HG03097 (cell line): ENCODE measurements around the gene NTRK3.

ENCODE experiments used
- ATAC-seq: cut with Tn5 transposase; IDR thresholded peaks from one replicate; pipeline ENCODE4 v1.9.1; 2021; ENCODE audit not compliant: unreplicated experiment, low FRiP score

The NTRK3 gene

DNA sequence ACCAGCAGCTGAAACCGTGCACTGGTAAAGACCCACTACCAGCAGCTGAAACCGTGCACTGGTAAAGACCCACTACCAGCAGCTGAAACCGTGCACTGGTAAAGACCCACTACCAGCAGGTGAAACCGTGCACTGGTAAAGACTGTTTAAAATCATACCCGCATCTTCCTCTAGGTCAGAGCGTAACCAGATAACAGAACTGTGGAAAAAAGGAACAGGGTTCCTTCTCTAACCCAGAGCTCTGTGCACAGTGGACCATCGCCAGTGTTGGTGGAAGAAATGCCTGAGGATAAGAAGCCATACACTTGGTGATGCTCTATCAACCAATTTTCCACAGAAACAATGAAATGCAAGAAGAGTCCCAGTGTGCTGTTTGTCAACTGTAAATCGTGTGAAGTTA, 243.4 kb downstream of the NTRK3 start:
- no peak for ATAC-seq

DNA sequence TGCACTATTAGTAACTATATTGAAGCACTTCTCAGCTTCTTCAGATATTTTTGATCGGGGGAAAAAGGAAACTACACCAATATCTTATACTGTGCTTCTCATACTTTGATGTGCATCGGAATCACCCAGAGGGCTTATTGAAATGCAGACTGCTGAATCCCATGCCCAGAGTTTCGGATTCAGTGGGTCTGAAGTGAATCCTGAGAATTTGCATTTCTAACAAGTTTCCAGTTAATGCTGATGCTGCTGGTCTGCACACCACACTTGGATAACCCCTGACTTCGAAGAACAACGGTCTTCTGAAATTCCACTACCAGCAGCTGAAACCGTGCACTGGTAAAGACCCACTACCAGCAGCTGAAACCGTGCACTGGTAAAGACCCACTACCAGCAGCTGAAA, 243.9 kb downstream of the NTRK3 start:
- ATAC-seq, result no peak

DNA sequence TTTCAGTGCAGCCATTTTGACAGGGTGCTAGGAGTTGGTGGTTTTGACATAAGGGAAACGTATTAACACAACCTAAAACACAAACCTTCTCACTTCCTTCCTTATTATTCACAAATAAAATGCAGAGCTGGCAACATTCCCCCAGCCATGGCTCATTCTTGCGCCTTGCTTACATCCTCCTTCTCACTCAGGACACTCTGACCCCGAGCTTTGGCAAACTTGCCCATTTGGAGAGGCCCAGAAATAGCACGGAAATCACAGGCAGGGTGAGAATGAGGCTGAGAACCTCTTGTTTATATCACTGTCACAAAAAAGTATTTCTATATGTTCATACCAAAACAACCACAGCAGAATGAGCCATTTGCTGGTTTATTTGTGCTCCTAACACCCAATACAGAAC, 244.3 kb downstream of the NTRK3 start:
- no peak for ATAC-seq

DNA sequence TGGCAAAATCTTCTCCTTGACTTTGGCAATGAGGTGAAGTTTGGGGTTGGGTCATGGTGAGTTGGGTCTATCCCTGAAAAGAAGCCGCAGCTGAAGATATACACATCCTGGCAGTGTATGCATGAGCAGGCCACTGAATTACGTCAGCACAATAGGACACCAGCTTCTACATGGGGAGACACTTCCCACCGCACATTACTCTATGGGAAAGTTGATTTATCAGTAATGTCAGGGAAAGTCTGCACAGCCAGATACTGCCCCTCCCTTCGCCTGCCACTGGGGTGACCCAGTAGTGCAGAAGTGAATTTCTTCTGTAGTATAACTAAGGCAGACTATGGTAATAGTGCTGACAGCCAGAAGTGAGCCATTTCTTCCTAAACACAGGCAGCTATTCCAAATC, 245.0 kb downstream of the NTRK3 start:
- no peak for ATAC-seq

DNA sequence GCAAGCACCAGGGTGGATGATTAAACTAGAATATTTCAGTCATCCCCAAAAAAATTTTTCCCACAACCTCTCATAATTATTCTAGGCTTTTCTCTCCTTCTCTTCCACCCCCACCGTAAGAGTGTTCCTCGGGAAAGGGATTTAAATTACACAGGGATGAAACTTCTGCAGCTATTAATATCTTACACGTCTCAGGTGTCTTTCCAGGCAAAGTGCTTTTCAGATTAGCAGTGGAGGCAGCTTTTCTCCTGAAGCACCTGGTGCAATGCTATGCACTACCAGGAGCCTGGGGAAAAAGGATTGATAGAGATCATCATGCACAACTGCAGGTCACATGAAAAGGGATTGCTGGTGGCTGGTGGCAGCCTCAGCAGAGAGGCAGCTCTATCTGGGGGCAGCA, 250.4 kb downstream of the NTRK3 start:
- ATAC-seq, result no peak

DNA sequence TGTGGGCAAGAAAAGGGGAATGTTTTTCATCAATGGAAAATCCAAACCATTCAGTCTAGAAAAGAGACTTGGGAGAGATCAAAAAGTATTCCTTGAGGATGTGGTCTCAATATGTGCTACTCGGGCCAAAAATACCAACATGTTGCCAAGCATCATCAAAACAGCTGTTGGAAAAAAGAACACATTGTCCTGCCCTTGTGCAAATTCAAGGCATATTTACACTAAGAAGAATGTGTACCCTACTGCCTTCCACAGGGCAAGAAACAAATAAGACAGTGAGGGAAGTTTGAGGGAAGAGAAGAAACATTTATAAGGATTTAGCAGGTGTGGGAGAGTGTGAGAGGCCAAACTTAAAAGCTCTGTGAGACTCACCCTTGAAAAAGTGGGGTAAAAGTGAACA, 252.1 kb downstream of the NTRK3 start:
- ATAC-seq, result no peak

DNA sequence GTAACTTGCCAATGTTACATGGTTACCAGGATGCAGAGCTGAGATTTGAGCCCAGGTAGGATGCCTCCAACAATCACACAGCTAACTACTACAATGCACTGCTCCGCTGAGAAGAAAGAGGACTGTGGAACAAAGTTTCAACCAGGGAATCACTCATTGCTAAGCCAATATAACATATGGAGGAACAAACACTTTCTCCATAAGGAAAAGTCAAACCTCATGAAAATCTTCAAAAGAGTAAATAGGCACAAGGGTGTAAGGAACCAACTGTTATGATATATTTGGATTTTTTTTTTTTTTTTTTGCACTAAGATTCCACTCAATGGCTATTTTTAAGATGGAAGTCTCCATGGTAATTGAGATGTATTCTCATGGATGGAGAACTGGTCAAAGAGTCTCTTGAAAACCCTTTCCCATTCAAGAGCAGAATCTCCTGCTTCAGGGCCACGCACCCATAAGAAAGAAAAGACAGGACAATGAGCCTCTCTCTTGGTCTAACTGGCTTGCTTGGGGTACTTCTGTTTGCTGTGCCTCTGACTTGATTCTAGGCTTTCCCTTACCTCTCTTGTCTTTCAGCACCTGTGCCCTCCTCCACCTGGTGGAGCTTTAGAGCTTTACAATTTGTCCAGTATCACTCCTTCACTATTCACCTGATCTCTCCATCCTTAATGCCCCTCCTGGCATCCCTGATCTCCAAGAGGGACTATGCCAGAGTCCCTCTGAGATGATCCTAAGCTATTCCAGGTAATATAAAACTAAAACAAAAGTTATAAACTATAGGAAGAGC, 252.8 kb downstream of the NTRK3 start:
- ATAC-seq, result no peak

DNA sequence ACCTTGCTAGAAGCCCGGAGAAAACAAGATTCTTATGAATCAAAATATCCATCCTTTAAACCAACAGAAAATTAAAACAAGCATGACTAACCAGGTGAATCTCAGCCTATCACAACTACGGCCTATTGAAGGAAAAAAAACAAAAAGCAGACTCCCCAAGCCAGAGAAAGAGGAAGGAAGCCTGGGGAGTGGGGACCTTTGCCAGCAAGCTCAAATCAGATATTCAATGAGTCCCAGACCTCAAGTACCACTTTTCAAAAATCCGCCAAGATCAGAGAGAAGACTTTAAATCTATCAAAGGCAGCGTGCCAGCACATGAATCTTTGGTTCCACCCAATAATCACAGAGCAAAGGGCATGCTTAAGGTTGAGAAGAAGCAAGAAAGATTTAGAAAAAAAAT, 253.8 kb downstream of the NTRK3 start:
- no peak for ATAC-seq

DNA sequence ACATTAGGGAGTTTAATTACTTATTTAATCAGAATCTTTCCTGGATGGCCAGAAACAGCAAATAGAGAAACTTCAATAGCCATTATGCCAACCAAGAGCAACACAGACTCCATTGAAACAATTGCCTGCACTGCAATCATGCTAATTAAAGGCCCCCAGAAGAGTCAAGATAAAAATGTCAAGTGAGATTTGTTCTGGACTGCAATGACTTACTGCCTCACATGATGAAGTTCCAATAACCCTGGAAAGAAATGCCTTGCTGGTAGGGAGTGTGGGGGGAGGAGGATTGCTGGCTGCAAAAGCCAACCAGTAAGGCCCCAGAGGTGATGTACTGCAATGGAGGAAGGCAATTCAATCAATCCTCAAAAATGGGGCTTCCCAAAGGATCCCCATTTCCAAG, 257.9 kb downstream of the NTRK3 start:
- no peak for ATAC-seq

DNA sequence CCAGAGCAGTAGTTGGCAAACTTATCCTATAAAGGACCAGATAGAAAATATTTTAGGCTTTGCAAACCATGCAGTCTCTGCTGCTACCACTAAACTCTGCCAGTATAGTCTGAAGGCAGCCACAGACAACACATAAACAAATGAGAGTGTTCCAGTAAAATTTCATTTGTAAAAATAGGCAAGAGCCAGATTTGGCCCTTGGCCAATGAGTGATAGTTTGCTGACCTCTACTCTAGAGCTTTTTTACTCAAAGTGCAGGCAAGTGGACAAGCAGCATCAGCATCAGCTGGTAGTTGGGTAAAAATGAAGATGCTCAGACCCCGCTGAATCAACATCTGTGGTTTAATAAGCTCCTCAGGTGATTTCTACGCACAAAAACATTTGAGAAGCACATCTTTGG, 269.8 kb downstream of the NTRK3 start:
- no peak for ATAC-seq

DNA sequence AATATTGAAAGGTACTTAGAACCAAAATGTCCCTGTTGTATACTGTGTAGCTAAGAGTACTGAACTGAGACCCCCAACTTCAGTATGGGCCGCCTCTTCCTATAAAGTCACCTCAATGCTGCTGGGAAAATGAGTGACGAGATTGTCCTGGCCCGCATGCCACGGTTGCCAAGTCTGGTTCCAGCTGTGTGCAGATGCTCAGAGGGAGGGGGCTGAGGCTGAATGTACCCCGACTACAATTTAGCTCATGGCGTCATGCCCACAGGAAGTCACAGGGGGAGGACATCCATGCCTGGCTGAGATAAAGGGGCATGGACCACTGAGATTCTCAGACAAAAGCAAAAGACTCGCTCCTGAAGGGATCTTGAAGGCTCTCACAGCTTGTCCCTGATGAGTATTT, 271.1 kb downstream of the NTRK3 start:
- ATAC-seq, result no peak

DNA sequence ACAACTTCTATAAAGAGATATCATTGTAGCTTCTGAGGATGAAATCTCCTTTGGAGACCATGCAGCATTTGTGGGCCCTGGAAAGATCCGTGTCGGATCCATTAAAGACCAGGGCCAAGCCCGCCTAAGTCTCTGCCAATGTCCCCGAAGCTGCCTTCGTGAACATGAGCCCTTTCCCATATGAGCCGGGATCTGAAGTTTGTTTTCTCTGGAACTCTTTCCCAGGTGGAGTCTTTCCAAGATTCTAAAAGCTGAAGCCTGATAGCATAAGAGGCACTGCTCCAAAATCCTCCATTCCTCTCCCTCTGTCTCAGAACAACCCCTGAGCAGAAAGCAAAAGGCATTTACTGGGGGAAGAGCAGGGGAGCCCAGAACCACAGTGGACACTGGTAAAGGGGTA, 274.6 kb downstream of the NTRK3 start:
- ATAC-seq, result no peak

DNA sequence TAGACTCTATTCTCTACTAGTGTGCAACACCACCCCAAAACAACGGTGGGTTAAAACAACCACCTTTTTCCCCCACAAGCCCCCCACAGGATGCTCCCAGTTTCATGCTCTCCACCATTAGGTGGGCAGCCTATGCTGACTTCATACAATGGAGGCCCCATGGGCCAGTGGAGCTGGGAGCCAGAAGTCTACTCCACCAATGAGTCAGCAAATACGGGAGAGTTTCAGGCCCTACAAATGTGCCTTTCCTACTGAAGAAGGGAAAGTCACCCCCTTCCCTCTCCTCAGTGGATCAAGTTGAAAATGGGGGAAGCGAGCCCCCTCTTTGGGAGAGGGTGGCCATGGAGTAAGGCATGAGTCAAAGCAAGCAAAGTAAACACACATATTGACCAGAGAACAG, 278.6 kb downstream of the NTRK3 start:
- no peak for ATAC-seq

DNA sequence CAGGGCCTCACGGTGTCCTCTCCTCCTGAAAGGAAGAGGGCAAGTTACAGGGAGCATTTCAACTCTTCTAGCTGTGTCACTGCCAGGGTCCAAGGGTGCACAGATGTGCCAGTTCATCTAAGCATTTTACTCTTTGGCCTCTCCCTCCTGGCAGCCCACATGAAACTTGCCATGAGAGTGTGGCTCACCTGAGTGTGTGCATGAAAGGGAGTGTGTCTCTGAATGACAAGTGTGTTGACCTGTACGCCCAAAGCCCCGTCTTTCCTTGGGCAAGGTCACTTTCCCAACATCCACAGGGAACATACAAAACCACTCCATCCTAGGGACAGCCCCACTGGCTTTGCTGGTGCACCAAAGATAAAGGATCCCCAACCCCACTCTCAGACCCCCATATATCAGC, 280.0 kb downstream of the NTRK3 start:
- no peak for ATAC-seq

DNA sequence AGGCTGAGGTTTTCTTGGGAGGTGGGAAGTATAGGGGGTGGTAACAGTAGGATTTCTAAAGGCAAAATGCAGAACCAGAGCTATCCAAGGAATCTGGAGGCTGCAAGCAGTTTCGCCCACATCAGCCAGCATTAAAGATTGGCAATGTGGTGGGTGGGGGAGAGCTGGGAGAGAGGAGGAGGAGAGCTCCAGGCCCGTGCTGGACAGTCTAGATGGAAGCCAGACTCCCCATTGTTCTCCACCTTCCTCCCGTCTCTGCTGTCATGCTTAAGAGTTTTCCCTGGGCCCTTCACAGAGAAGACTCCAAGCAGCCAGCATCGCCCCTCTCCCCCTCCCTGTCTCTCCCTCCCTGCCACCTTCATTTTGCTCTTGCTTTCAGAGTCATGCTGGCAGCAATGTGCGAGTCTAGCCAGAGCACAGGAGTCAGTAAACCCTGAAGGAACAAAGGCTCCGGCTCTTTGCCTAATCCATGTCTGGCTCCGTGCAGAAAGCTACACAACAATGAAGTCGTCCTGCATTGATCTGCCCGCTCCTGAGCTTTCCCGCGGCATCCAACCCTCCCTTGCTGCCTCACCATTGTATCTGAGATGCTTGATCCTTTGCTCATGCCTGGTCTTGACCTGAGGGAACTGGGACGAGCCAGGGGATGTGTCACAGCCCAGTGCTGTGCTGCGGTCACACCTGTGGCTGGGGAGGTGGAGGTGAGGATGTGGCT, 282.9 kb downstream of the NTRK3 start:
- no peak for ATAC-seq

DNA sequence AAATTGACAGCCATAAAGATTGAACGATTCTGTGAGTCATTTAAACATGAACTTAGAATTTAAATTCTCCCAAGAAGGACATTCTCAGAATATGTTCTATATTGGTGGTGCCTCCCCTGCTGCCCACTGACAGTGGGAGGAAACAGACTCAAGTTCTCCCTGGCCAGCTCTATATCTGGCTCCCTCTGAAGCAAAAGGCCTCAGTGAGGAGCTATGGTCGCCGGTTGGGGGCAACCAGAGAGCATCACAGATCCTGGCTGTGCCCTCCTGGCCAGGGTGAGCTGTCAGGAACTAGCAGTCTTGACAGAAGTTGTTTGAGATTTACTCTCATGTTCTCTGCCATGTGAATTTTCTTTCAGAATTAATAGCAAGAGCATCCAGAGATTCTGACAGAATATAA, 285.5 kb downstream of the NTRK3 start:
- no peak for ATAC-seq

DNA sequence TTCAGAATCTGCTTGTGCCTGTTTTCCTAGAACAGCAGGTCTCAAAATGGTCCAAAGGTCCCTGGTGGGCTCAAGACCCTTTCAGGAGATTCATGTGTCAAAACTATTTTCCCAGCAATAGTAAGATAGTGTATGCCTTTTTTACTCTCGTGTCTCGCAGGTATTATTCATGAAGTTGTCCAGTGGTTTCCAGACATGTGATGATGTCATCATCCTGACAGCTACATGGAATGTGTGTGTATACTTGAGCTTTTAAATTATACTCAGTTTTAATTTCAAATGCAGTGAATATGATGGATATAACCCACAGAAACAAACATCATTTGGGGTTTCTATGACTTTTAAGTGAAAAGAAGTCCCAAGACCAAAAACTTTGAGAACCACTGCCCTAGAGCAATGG, 288.6 kb downstream of the NTRK3 start:
- no peak for ATAC-seq

DNA sequence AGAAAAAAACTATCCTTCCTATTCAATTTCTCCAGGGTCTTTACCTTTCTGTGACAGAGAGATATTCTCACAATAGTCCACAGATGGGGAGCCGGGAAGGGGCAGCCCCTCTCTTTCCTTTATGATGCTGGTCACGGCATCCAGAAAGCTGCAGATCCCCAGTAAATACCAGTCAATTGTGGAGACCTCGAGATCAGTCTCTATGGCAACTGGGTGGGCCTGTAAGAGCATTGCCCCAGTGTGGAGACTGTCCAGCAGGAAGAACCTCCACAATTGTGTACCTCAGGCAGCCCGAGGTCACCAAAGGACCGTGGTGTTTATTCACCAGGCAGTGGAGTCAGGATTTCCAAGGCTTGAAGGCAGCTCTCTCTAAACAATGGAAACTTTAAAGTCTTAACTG, 291.2 kb downstream of the NTRK3 start:
- no peak for ATAC-seq

DNA sequence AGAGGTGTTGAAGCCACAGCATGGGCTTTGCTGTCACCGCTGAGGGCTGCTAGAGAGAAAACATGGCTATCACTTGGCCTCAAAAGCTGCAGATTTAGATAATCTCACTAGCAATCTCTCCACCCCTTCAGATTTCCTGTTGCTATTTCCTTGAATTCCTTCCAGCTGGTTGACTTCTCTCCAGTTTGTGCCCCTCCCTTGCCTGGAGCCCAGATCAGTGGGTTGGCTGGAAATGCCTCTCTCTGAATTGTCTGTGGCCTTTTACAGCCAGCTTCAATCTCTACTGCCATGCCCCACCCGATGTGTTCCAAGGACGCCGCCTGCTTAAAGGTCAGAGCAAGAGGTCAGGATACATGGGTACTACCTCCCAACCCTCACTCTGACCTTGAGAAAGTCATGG, 294.1 kb downstream of the NTRK3 start:
- ATAC-seq, result no peak

DNA sequence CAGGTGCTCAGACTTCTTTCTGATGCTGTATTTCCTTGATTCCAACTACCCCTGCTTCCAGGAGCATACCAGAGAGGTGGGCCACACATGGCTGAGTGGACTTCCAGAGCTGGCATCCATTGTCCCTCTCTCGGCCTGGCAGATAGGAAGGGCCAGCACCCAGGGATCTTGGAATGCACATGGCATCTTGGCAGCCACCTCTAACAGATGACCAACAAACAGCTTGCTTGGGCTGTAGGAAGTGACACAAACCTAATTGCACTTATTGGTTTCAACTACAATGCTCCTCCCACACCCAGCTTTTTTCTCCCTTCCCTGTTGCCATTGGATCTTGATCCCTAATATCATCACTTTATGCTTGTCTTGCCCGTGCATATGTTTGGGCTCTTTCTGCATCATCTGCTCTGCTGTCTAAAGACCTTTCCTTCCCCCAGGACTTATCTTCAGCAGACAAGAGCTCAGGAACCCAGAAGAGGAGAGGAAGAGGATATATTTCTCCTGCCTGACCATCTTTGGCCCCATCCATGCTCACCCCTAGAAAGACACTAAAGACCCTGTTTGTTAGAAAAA, 294.6 kb downstream of the NTRK3 start:
- no peak for ATAC-seq

DNA sequence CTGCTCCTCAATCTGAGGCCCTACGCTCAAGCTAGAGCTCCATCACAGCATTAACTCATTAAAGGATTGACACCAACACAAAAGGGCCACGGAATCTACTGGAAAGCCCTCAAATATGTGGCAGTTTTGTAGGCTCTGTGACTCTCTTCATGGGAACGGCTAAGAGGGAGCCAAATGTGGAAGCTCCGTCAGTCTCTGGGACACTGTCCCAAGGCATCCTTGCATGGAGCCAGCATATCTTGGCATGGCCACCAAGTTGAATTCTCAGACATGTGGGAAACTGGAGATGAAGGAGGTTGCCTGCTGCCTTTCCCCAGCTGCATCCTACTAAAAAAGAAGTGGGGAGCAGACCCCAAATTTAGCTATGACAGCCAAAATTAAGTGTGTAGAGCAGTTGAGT, 296.9 kb downstream of the NTRK3 start:
- no peak for ATAC-seq

DNA sequence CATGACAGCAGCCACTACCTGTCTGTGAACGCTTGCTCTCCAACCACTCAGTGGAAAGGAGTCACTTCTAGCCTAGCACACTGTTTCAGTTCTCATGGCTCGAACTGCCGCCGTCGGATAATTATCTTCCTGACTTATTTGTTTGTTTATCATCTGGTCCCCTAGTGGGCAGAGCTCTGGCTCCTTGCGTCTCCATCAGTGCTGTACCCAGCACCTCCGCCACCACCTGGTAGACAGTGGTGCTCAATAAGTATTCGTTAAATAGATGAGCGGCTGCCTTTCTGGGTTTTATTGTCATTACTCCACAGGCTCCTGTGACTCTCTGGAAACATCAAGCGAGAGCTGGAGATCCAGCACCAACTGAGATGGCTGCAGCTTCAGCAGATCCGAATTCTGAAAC, 297.5 kb downstream of the NTRK3 start:
- no peak for ATAC-seq
